GM18870 (cell line): ENCODE results near the gene CGB2.
"Not testable (repeated sequence)": the region's sequence is repeated elsewhere in the genome, so short reads cannot be mapped to it uniquely, and the experiment has no call there.

Experiments
- ATAC-seq: cut with Tn5 transposase; IDR thresholded peaks from one replicate; pipeline ENCODE4 v1.9.1; 2021; ENCODE audit warnings: moderate library complexity; ENCODE audit not compliant: unreplicated experiment

The CGB2 gene

DNA sequence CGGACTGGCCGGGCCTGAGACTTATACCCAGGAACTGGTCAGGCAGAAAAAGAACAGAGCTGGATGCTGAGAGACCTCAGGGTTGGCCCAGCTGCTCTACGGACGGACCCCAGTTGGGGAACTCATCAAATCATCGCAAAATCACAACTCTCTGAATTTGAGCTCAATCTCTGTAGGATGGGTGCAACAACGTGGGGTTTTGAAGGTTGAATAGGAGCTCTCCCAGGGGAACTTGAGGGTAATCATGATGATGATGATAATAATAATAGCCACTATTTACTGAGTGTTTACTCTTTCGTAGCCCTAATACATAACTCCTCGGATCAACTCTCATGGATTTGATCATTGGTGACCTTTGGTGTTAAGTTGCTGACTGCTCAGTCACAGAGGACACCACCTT is 1.4 kb upstream of the CGB2 start:
- ATAC-seq = not testable (repeated sequence)

GRCh38 chr19:49036815-49037214 is 5.1 kb downstream of the CGB2 start, which contains the start of gene CGB1:
TSS of gene CGB1 (minus strand) at chr19:49036895. CDS start at chr19:49036711, 184 bp downstream.
- ATAC-seq = not testable (repeated sequence)

- ATAC-seq = not testable (repeated sequence)
These were observed 6.4 kb downstream of the CGB2 start for GRCh38 chr19:49038111-49038510.

DNA sequence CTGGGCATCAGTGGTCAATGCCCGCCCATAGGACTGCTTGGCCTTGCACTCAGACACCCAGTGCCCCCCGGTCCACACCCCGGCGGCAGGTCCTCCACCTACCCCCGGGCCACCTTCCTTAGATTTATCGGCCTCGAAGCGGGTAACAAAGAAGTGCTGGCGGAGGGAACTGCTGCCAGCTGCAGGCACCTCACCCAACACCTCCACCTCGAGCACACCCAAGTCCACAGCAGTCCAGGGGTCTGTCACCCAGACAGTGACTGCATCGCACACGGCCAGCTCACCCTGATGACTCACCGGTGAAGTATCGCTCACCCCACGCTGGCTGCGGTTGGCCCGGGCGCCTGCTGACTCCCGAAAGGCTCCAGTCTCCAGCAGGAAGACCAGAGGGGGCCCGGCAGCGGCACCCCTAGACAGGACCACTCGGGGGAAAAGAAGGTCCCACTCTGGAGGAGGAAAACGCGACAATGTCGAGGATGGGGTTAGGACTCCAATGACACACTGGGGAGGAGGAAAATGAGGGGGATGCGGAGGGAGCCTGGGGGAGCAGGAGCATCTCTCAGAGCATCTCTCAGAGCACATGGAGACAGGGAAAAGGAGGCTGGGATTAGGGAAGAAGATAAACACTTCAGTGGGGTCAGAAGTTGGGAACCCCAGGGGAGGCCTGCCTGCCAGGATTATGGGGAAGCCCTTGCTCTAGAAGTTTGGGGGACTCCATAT is 7.0 kb downstream of the CGB2 start:
- not testable (repeated sequence) for ATAC-seq

DNA sequence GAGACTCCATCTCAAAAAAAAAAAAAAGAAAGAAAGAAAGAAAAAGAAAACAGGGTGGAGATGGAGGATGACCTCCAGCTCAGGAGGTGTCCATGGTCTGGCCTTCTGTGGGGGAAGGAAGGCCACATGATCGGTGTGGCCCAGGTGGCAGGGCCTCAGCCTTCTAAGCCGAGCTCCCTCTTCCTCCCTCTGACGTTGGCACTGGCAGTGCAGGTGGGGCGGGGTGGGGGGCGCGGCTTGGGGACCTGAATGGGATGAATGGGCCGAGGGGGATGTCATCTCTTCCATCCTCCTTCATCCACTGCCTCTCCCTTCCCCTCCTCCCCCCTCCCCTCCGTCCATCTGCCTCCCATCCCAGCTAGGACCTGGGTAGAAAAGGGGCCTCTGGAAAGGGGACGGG is 8.0 kb downstream of the CGB2 start:
- ATAC-seq = not testable (repeated sequence)

- ATAC-seq = no peak
These were observed 10.5 kb downstream of the CGB2 start for GRCh38 chr19:49042177-49042576.

DNA sequence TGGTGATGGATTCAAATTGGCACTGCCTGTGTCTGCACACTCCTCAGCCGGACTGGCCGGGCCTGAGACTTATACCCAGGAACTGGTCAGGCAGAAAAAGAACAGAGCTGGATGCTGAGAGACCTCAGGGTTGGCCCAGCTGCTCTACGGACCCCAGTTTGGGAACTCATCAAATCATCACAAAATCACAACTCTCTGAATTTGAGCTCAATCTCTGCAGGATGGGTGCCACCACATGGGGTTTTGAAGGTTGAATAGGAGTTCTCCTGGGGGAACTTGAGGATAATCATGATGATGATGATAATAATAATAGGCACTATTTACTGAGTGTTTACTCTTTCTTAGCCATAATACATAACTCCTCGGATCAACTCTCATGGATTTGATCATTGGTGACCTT is 11.0 kb downstream of the CGB2 start:
- ATAC-seq = not testable (repeated sequence)

- ATAC-seq = not testable (repeated sequence)
These were observed 11.9 kb downstream of the CGB2 start, which contains the start of gene CGB5 for GRCh38 chr19:49043548-49043947. TSS of gene CGB5 (plus strand) at chr19:49043848. CDS start at chr19:49044210, 362 bp downstream.

DNA sequence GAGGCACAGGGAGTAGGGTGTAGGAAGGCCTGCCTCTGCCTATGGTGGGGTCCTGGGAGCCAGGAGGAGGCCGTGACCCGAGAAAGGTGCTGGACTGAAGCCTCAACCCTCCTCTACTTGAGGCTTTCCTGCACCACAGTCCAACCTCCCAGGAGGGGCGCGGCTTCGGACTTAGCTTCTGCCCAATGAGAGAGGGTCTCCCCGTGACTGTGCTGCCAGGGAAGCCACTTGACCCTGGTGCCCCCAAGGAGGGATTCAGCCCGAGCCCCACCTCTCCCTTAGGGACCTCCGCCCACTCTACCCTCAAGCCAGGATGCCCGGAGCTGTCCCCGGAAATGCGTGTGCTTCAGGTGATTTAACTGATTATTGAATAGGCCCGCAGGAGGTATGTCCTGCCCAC is 17.3 kb downstream of the CGB2 start, which contains the start of gene CGB8:
Gene CGB8, minus strand, starts transcription at position 101 of the 400 bp plus-strand sequence. CDS start 372 bp downstream, outside the sequence.
- not testable (repeated sequence) for ATAC-seq

DNA sequence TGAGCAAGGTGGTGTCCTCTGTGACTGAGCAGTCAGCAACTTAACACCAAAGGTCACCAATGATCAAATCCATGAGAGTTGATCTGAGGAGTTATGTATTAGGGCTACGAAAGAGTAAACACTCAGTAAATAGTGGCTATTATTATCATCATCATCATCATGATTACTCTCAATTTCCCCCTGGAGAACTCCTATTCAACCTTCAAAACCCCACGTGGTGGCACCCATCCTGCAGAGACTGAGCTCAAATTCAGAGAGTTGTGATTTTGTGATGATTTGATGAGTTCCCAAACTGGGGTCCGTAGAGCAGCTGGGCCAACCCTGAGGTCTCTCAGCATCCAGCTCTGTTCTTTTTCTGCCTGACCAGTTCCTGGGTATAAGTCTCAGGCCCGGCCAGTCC is 18.1 kb downstream of the CGB2 start:
- ATAC-seq = not testable (repeated sequence)

DNA sequence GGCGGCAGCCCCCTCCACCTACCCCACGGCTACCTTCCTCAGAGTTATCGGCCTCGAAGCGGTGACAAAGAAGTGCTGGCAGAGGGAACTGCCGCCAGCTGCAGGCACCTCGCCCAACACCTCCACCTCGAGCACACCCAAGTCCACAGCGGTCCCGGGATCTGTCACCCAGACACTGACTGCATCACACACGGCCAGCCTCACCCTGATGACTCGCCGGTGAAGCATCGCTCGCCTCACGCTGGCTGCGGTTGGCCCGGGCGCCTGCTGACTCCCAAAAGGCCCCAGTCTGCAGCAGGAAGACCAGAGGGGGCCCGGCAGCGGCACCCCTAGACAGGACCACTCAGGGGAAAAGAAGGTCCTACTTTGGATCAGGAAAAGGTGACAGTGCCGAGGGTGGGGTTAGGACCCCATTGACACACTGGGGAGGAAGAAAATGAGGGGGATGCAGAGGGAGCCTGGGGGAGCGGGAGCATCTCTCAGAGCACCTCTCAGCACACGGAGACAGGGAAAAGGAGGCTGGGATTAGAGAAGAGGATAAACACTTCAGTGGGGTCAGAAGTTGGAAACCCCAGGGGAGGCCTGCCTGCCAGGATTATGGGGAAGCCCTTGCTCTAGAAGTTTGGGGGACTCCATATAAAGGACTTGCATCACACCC is 18.8 kb downstream of the CGB2 start:
- not testable (repeated sequence) for ATAC-seq

DNA sequence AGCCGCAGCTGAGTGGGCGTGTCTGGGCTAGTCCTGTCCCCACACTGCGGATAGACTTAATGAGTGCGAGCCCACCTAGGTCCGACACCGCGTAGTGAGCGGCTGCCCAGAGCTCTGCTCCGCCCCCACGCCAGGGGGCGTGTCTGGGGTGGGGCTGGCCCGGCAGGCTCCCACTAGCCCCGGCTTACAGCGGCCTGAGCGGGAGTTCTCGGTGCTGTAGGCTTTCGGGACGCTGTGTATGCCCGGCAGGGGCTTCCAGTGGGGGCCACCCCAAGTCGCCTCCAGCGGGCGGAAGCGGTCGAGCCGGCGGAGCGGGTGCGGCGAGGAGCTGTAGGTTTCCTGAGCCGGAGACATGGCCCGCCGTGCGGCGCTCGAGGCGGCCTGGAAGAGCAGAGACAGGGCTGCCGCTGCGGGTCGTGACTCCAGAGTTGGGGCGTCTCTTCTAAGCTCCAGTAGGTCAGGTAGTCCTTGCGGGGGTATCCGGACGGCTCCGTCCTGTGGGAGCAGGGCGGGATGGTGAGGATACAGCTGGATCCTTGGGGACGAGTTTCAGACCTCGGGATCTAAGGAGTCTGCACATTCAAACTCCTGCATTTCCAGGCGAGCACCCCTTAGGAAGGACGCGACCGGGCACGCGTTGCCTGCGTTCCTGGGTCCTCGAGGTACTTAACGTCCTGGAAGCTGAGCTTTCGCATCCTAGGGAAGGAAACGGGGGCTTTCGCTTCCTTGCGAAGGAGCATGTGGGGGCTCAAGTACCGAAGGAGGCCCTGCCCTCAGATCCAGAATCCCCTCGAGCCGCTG is 24.6 kb downstream of the CGB2 start:
- ATAC-seq = no peak

GRCh38 chr19:49056902-49057596 is 25.4 kb downstream of the CGB2 start:
- not testable (repeated sequence) for ATAC-seq

DNA sequence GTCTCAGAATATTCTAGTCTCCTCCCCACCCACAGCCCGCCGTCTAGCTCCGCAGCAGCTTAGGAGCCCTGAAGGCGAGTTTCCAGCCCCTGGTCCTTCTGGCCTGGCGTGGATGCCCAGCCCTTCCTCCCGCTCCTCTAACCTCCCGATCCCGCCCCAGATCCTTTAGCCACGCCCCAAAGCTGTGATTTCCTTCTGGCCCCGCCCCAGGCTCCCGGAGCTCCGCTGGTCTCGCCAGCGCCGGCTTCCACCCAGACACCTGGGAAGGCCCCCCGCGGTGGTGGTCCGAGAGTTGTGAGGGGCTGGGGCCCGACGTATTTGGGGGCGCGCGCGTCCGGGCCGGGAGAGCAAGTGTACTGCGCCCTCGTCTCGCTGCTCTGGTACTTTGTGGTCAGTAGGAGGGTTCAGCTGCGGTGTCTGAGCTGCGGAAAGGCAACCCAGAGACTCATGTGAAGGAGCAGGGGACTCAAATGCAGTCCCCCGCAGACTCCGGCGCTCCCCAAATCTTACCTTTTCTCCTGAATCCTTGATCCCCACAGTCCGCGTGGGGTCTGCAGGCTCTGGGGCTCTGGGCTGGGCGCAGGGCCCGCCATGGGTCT is 26.0 kb downstream of the CGB2 start, which contains the start of gene CGB7:
Gene CGB7, minus strand, starts transcription at position 114 of the 599 bp plus-strand sequence. CDS start 2,374 bp downstream, outside the sequence.
- ATAC-seq = no peak

DNA sequence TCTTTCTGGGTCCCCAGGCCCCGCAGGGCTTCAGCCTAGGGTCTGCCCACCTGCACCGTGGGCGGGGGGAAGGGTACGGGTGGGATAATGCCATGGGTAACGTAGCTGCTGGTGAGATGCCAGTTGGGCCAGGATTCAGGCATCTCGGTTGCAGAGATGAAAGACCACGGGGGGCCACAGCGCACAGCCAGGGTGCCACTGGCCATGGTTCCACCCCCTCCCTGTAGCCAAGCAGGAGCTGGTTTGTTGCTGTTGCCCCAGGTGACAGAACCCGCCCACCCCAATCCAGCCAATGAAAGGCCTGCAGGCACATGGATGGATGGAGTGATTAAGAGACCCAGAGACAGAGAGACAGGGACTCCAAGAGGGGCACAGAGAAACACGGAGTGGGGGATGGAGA is 26.9 kb downstream of the CGB2 start:
- ATAC-seq = no peak

DNA sequence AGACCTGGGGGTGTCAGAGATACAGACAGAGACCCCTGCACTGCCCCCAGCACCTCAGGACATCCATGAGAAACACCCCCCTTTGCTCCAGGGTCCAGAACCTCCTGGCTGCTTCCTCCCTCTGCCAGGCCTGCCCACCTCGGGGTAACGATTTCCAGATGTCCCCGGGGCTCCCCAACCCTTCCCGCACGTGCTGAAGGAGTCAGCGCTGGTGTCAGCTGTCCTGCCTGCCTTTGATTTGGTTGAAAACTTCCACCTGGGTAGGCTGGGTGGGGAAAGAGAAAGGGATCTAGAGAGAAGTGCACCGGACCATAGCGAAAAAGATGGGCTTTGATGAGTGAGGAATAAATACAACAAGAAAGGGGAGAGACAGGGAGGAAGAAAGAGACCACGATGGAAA is 27.4 kb downstream of the CGB2 start:
- ATAC-seq = no peak

- ATAC-seq = no peak
These were observed 29.3 kb downstream of the CGB2 start for GRCh38 chr19:49061000-49061399.

DNA sequence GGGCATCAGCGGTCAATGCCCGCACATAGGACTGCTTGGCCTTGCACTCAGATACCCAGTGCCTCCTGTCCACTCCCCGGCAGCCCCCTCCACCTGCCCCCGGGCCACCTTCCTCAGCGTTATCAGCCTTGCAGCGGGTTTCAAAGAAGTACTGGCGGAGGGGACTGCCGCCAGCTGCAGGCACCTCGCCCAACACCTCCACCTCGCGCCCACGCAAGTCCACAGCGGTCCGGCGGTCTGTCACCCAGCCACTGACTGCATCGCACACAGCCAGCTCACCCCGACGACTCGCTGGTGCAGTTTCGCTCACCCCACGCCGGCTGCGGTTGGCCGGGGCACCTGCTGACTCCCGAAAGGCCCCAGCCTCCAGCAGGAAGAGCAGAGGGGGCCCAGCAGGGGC is 29.8 kb downstream of the CGB2 start:
- no peak for ATAC-seq

DNA sequence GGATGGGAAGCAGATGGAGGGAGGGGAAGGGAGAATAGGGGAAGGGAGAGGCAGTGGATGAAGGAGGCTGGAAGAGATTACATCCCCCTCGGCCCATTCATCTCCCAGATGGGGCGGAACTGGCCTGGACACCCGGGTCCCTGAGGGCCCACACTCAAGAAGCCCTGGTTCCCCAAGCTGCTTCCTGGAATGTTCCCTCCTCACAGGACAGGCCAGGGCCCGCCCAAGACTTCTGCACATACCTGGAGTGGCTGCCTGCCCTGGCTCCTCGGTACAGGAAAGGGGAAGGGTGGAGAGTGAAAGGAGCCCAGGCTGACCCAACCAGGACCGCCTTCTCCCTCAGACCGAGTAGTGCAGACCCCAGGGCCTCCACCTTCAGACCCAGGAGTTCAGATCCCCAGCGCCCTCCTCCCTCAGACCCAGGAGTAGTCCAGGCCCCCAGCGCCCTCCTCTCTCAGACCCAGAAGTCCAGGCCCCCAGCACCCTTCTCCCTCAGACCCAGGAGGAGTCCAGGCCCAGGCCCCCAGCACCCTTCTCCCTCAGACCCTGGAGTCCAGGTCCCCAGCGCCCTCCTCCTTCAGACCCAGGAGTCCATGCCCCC is 32.4 kb downstream of the CGB2 start:
- no peak for ATAC-seq
